Activated naive CD8-positive, alpha-beta T cell treated with anti-CD3 and anti-CD28 coated beads, Interleukin-2, amount 50 U/mL, for 24 hours (primary cell): ENCODE results near the gene RHOF.
"Not testable (repeated sequence)": the region's sequence is repeated elsewhere in the genome, so short reads cannot be mapped to it uniquely, and the experiment has no call there.

Experiments used
- ATAC-seq: fragments of 150-1000 bp; cut with Tn5 transposase; one replicate; pipeline ENCODE4 v1.10.0; 2021
- DNase-seq: peaks from one replicate; pipeline ENCODE4 v3.0.0; 2021
- H3K27ac Mint-ChIP-seq: one replicate; pipeline ENCODE4 v1.8.0; 2021; ENCODE audit warnings: mild to moderate bottlenecking, mixed read lengths
- H3K27me3 Mint-ChIP-seq: one replicate; pipeline ENCODE4 v1.8.0; 2021; ENCODE audit warnings: mixed read lengths
- H3K36me3 Mint-ChIP-seq: one replicate; pipeline ENCODE4 v1.8.0; 2021; ENCODE audit warnings: low read depth, mixed read lengths
- H3K4me1 Mint-ChIP-seq: one replicate; pipeline ENCODE4 v1.8.0; 2021; ENCODE audit warnings: mixed read lengths
- H3K4me3 Mint-ChIP-seq: one replicate; pipeline ENCODE4 v1.8.0; 2021; ENCODE audit warnings: mild to moderate bottlenecking, moderate library complexity, mixed read lengths
- H3K9me3 Mint-ChIP-seq: one replicate; pipeline ENCODE4 v1.8.0; 2021; ENCODE audit warnings: mixed read lengths

RHOF gene

DNA sequence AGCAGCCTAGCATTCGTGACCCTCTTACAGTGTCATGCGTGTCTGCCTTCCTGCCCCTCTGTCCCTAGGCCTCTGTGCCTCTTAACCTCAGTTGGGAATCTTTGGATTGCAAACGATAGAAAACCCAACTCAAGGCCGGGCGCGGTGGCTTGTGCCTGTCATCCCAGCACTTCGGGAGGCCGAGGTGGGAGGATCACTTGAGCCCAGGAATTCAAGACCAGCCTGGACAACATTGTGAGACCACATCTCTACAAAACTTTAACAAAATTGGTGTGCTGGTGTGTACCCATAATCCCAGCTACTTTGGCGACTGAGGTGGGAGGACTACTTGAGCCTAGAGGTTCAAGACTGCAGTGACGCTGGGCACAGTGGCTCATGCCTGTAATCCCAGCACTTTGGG, 44.2 kb downstream of the RHOF start:
- H3K4me3 Mint-ChIP-seq, result no peak overlapping the region
- peaks cover 9% of the 10 kb centered on the region for H3K4me1 Mint-ChIP-seq
- H3K9me3 Mint-ChIP-seq, result no peaks in the 10 kb centered on the region
- no peaks in the 10 kb centered on the region for H3K27me3 Mint-ChIP-seq
- no peak overlapping the region for H3K27ac Mint-ChIP-seq
- H3K36me3 Mint-ChIP-seq, result peaks cover 10% of the 10 kb centered on the region
- ATAC-seq, result no peak
- DNase-seq, result no peak

DNA sequence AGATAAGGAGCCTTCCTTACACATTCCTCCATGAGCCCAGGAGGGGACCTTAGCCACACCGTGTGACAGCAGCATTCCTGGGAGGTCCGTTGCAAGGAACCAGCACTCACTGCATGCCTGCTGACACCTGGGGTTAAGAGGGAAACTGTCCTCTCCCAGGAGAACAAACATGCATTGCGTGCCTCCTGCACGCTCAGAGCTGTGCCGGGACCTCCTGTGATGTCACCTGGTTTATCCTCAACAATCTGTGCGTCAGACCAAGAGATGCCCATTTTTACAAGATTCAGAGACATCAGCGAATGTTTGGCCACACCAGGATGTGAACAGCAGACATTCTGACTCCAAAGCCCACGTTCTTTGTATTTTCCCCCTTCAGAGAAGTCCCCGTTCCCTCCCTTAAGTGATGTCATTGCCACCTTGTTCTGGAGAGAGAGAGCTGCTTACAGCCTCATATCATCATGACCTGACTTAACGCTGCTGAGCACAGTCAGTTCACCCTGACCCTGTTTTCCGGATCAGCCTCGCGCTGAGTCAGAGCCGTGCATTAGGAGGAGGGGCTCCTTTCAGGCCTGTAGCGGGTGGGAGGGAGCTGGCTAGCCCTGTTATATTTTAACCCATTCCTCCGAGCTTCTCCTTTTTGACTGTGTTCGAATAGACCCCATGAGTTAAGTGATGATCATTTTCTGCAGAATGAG, 44.8 kb downstream of the RHOF start:
- DNase-seq, result peak; percentile 15
- H3K27me3 Mint-ChIP-seq, result no peaks in the 10 kb centered on the region
- peak overlapping the region; percentile 20 for H3K27ac Mint-ChIP-seq

DNA sequence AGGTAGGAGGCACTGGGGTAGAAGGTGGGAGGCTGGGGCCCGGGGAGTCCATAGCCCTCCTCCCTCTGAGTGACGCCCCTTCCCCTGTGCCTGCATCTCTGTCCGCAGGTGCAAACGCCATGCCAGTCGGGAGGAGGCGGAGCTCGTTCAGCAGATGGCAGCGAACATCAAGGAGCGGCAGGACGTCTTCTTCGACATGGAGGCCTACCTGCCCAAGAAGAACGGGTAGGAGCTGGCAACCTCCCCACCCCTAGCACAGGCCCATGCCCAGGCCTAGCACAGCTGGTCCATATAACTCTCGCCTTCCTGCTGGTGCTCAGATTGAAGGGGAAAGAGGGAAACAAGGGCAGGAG, 45.3 kb downstream of the RHOF start:
- H3K9me3 Mint-ChIP-seq, result no peaks in the 10 kb centered on the region
- ATAC-seq (peak; percentile 26), DNase-seq (no peak)
- H3K4me3 Mint-ChIP-seq, result no peak overlapping the region
- H3K36me3 Mint-ChIP-seq, result peaks cover 12% of the 10 kb centered on the region
- H3K4me1 Mint-ChIP-seq, result peaks cover 9% of the 10 kb centered on the region
- no peak overlapping the region for H3K27ac Mint-ChIP-seq
- H3K27me3 Mint-ChIP-seq, result no peaks in the 10 kb centered on the region

More for the DNA sequence above, 44.8 kb downstream of the RHOF start:
- Mint-ChIP-seq H3K9me3 (no peaks in the 10 kb centered on the region), H3K36me3 (peaks cover 12% of the 10 kb centered on the region), H3K4me3 (no peak overlapping the region), H3K4me1 (peaks cover 9% of the 10 kb centered on the region)
- ATAC-seq, result peak; percentile 87

DNA sequence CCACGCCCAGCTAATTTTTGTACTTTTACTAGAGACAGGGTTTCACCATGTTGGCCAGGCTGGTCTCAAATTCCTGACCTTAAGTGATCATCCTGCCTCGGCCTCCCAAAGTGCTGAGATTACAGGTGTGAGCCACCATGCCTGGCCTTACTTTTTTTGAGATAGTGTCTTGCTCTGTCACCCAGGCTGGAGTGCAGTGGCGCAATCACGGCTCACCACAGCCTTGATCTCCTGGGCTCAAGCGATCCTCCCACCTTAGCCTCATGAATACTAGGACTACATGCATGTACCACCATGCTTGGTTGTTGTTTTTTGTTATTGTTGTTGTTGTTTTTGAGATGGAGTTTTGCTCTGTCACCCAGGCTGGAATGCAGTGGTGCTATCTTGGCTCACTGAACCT, 47.9 kb downstream of the RHOF start:
- peaks cover 12% of the 10 kb centered on the region for H3K36me3 Mint-ChIP-seq
- H3K4me3 Mint-ChIP-seq, ATAC-seq, H3K9me3 Mint-ChIP-seq, DNase-seq, H3K27ac Mint-ChIP-seq, H3K27me3 Mint-ChIP-seq: not testable (repeated sequence)
- peaks cover 11% of the 10 kb centered on the region for H3K4me1 Mint-ChIP-seq

DNA sequence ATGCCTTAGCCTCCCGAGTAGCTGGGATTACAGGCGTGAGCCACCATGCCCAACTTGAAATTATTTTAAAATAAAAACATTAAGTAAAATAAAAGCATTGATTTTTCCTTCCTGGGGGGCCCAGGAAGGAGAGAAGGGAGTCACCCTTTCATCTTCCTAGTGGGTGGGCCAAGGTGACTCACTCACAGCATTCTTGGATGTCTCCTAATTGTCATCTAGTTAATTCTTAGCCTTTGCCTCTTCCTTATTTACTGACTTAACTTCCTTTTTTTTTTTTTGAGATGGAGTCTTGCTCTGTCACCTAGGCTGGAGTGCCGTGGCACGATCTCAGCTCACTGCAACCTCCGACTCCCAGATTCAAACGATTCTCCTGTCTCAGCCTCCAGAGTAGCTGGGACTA, 51.7 kb downstream of the RHOF start:
- Mint-ChIP-seq H3K36me3 (peaks cover 4% of the 10 kb centered on the region), H3K9me3 (no peaks in the 10 kb centered on the region), H3K4me1 (peaks cover 2% of the 10 kb centered on the region), H3K4me3 (no peak overlapping the region), H3K27me3 (no peaks in the 10 kb centered on the region), H3K27ac (no peak overlapping the region)
- DNase-seq (no peak), ATAC-seq (no peak)

DNA sequence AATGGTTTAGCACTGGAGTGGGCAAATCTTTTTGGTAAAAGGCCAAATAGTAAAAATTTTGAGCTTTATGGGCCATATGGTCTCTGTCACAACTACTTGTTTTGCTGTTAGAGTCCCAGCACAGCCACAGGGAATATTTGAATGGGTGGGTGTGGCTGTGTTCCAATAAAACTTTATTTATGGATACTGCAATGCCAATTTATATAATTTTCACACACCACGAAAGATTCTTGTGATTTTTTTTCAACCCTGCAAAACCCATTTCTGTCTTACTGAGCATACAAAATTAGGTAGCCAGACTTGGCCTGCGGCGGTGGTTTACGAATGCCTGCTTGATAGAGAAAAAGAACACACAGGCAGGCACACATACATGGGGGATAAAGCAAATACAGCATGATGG, 52.6 kb downstream of the RHOF start:
- H3K27ac Mint-ChIP-seq, result no peak overlapping the region
- H3K4me1 Mint-ChIP-seq, result peaks cover 2% of the 10 kb centered on the region
- H3K27me3 Mint-ChIP-seq, result no peaks in the 10 kb centered on the region
- DNase-seq (no peak), ATAC-seq (no peak)
- no peak overlapping the region for H3K4me3 Mint-ChIP-seq
- no peaks in the 10 kb centered on the region for H3K9me3 Mint-ChIP-seq
- peaks cover 4% of the 10 kb centered on the region for H3K36me3 Mint-ChIP-seq

DNA sequence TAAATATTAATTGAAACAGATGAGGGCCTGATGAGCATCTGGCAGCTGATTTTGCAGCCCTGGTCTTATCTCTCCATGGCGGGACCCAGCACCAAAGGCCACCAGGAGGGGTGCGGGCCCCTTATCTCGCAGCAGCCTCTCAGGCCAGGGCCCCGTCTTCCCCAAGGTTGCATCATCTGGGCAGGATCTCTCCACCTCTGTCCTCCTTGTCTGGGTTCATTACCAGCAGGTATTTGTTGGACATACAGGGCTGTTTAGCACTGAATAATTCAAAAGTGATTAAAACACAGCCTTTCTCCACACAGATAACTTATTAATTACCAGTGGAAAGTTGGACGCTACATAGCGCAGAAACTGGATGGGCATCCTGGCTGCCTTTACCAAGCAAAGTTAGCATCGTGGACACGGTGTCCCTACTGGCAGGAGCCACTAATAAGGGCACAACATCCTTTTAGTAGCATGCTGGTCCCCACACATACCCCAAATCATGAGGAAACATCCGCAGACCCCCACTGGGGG, 55.1 kb downstream of the RHOF start:
- ATAC-seq (no peak), DNase-seq (no peak)
- no peaks in the 10 kb centered on the region for H3K36me3 Mint-ChIP-seq
- H3K27me3 Mint-ChIP-seq, result no peaks in the 10 kb centered on the region
- H3K4me1 Mint-ChIP-seq, result peaks cover 2% of the 10 kb centered on the region
- H3K9me3 Mint-ChIP-seq, result no peaks in the 10 kb centered on the region
- no peak overlapping the region for H3K4me3 Mint-ChIP-seq
- no peak overlapping the region for H3K27ac Mint-ChIP-seq

DNA sequence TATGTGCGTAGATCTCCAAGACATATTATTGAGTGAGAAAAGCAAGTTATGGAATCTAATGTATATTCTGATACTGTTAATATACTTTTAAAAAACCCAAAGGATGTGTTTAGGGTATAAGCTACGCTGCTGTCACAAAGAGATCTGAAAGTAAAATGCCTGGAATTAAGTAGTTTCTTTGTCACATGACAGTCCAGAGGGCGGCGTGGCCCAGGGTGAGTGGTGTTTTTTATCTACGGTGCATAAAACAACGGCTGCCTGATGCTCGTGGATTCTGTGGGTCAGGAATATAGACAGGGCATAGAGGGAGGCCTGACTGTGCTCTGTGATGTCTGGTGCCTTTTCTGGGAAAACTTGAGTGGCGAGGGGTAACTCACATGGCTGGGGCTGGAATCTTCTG, 59.6 kb downstream of the RHOF start:
- Mint-ChIP-seq H3K4me3 (no peak overlapping the region), H3K9me3 (no peaks in the 10 kb centered on the region), H3K27me3 (no peaks in the 10 kb centered on the region), H3K27ac (no peak overlapping the region), H3K4me1 (no peaks in the 10 kb centered on the region), H3K36me3 (no peaks in the 10 kb centered on the region)
- ATAC-seq (no peak), DNase-seq (no peak)

DNA sequence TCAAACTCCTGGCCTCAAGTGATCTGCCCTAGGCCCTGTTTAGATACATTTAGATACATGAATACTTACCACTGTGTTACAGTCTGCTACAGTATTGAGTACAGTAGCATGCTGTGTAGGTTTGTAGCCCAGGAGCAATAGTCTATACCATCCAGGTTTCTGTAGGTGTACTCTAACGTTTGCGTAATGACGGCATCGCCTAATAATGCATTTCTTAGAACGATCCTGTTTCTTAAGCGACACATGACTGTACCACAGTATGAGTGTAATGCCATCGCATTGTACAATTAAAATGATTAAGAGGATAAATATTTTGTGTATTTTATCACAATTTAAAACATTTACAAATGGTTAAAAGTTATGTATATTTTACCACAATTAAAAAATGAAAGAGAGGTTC, 62.0 kb downstream of the RHOF start:
- DNase-seq (no peak), ATAC-seq (no peak)
- Mint-ChIP-seq H3K27ac (no peak overlapping the region), H3K27me3 (no peaks in the 10 kb centered on the region), H3K4me1 (no peaks in the 10 kb centered on the region), H3K36me3 (no peaks in the 10 kb centered on the region), H3K9me3 (no peaks in the 10 kb centered on the region), H3K4me3 (no peak overlapping the region)

DNA sequence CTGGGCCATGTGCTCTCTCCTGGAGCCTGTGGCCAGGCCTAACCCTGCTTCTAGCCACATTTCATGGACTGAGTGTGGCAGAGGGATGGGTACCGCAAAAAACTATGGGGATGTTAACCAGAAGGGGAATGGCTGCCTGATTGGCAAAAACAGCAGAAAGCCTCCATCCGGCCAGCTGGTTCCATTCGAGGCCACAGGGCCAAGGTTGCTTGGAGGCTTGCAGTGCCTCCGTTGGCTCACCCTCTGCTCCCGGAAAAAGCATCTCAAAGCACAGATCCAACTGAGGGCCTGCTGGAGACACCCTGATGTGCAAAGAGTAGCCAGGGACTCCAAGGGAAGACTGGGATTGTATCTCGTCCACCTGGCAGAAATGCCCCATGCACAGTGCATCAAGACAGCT, 64.5 kb downstream of the RHOF start:
- Mint-ChIP-seq H3K27ac (no peak overlapping the region), H3K27me3 (no peaks in the 10 kb centered on the region), H3K36me3 (peaks cover 8% of the 10 kb centered on the region), H3K4me1 (no peaks in the 10 kb centered on the region), H3K4me3 (no peak overlapping the region), H3K9me3 (no peaks in the 10 kb centered on the region)
- DNase-seq, result no peak
- ATAC-seq, result no peak
